ENCODE measurements around the gene RCAN2. TPM values are rescaled to one million over a fixed set of nuclear protein-coding genes. Genes with fewer than 3 reads are reported as not detected.

RCAN2 gene
- total and polyA plus RNA-seq, 7 donors, result 5.0 to 22.7 (median 9.1) TPM

DNA sequence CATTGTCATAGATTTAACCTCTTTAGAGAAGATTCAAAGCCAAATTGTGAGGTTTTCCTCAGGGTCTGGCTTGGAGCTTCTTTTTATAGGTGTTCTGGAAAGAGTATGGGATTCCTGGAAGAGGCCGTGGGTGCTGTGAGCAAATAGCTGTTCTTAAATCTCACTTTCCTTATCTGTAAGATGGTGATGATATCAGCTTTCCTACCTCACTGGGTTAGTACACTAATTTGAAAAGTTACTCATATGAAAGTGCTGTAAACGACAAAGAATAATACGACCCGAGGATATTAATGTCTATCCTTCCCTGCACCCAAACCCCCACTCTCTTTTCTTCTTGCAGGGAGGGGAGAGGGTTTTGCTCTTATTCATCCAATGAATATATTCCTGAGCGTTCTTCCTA, 203.6 kb downstream of the RCAN2 start:
- H3K27ac ChIP-seq, result no peak overlapping the region
- intact Hi-C loops (cut with DNase I), result no loop called here
- H3K9me3 ChIP-seq, result no peaks in the 10 kb centered on the region
- TF ChIP-seq POLR2A (IDR thresholded peaks at IDR 0.05), result no peak
- TF ChIP-seq, protein P1, sequence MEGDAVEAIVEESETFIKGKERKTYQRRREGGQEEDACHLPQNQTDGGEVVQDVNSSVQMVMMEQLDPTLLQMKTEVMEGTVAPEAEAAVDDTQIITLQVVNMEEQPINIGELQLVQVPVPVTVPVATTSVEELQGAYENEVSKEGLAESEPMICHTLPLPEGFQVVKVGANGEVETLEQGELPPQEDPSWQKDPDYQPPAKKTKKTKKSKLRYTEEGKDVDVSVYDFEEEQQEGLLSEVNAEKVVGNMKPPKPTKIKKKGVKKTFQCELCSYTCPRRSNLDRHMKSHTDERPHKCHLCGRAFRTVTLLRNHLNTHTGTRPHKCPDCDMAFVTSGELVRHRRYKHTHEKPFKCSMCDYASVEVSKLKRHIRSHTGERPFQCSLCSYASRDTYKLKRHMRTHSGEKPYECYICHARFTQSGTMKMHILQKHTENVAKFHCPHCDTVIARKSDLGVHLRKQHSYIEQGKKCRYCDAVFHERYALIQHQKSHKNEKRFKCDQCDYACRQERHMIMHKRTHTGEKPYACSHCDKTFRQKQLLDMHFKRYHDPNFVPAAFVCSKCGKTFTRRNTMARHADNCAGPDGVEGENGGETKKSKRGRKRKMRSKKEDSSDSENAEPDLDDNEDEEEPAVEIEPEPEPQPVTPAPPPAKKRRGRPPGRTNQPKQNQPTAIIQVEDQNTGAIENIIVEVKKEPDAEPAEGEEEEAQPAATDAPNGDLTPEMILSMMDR (IDR thresholded peaks at IDR 0.05), result no peak
- TF ChIP-seq POLR2AphosphoS5 (IDR thresholded peaks at IDR 0.05), result no peak
- TF ChIP-seq EP300 (IDR thresholded peaks at IDR 0.05), result no peak
- peaks cover 0 to 20% (median 15%) of the 10 kb centered on the region in 4 donors for H3K4me1 ChIP-seq
- no peaks in the 10 kb centered on the region for H3K27me3 ChIP-seq
- 88 to 92% methylated on average over 5 of the region's 5 CpGs for WGBS, 2 donors
- no peaks in the 10 kb centered on the region for H3K36me3 ChIP-seq
- no peak for DNase-seq
- H3K4me3 ChIP-seq, result no peak overlapping the region

DNA sequence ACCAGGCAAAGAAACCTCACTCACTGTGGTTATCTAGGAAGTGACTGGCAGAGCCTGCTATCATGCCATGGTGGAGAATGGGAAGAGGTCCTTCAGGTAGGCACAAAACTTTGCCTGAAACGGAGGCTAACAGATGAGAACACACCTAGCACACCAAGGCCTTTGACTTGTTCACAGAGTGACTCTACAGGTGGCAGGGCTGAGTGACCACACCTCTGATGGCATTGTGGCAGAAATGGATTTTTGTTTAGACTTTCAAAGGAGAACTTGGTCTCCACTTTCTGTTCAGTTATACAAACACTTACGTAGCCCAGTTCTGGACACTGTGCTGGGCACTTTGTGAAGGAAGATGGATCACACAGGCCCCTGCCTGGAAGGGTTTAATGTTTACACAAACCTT, 204.2 kb downstream of the RCAN2 start:
- H3K9me3 ChIP-seq, result no peaks in the 10 kb centered on the region
- no peak for DNase-seq
- H3K27ac ChIP-seq, result no peak overlapping the region
- TF ChIP-seq POLR2AphosphoS5 (IDR thresholded peaks at IDR 0.05) (no peak), EP300 (IDR thresholded peaks at IDR 0.05) (no peak)
- TF ChIP-seq, protein P1 (IDR thresholded peaks at IDR 0.05), result no peak
- intact Hi-C loops (cut with DNase I), result no loop called here
- H3K4me3 ChIP-seq, result no peak overlapping the region
- peaks cover 0 to 20% (median 15%) of the 10 kb centered on the region in 4 donors for H3K4me1 ChIP-seq
- 93 to 95% methylated on average over 2 of the region's 2 CpGs for WGBS, 2 donors
- H3K36me3 ChIP-seq, result no peaks in the 10 kb centered on the region
- no peaks in the 10 kb centered on the region for H3K27me3 ChIP-seq

DNA sequence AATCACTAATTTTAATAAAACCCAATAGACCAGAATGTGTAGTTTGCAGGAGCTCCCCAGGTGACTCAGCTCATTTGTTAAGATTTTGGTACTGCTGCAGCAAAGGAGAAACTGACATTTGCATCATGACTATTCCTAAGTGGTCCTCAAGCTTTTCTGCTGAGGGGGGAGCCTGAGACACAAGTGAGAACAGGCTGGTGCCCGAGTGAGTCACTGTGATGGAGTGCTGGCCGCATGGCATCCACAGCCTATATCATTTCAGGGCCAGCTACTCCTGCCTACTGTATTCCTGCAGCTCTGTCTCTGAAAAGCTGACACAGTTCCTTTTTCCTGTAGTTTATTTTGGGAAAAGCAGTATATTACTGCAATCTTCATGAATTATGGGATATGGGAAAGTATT, 206.8 kb downstream of the RCAN2 start:
- H3K4me1 ChIP-seq, result peaks cover 0 to 13% (median 3%) of the 10 kb centered on the region in 4 donors
- no peaks in the 10 kb centered on the region for H3K9me3 ChIP-seq
- no peaks in the 10 kb centered on the region for H3K36me3 ChIP-seq
- TF ChIP-seq POLR2A (IDR thresholded peaks at IDR 0.05) (no peak), EP300 (IDR thresholded peaks at IDR 0.05) (no peak), POLR2AphosphoS5 (IDR thresholded peaks at IDR 0.05) (no peak)
- TF ChIP-seq, protein P1 (IDR thresholded peaks at IDR 0.05), result no peak
- WGBS, 2 donors, result 95 to 96% methylated on average over 2 of the region's 2 CpGs
- intact Hi-C loops (cut with DNase I), result no loop called here
- no peak overlapping the region for H3K4me3 ChIP-seq
- no peak overlapping the region for H3K27ac ChIP-seq
- no peak for DNase-seq
- H3K27me3 ChIP-seq, result no peaks in the 10 kb centered on the region

DNA sequence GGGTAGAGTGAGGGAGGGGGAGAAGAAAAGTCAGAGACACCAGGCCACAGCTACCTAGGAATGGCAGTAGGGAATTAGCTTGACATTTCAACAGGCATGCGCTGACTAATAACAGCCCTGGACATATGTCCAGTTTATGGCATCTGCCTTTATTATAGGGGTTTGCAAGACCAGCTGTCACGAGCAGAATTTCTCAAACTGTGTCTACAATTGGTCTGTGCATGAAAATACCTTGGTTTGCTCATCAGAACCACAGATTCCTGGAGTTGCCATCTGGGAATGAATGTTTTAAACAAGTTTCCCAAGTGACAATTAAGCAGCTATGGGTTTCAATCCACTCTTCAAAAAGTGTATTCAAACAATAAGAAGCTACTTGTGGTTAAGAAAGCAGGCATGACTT, 210.1 kb downstream of the RCAN2 start:
- no peak for TF ChIP-seq EP300 (IDR thresholded peaks at IDR 0.05)
- TF ChIP-seq, protein P1 (IDR thresholded peaks at IDR 0.05), result no peak
- no peak for TF ChIP-seq POLR2AphosphoS5 (IDR thresholded peaks at IDR 0.05)
- no peak for TF ChIP-seq POLR2A (IDR thresholded peaks at IDR 0.05)
- H3K36me3 ChIP-seq, result no peaks in the 10 kb centered on the region
- H3K27ac ChIP-seq, result no peak overlapping the region
- no peak overlapping the region for H3K4me3 ChIP-seq
- whole genome bisulfite sequencing, 2 donors, result 83 to 90% methylated on average over 2 of the region's 2 CpGs
- no peak for DNase-seq
- H3K9me3 ChIP-seq, result no peaks in the 10 kb centered on the region
- intact Hi-C loops (cut with DNase I), result no loop called here
- H3K4me1 ChIP-seq, result no peaks in the 10 kb centered on the region
- no peaks in the 10 kb centered on the region for H3K27me3 ChIP-seq

DNA sequence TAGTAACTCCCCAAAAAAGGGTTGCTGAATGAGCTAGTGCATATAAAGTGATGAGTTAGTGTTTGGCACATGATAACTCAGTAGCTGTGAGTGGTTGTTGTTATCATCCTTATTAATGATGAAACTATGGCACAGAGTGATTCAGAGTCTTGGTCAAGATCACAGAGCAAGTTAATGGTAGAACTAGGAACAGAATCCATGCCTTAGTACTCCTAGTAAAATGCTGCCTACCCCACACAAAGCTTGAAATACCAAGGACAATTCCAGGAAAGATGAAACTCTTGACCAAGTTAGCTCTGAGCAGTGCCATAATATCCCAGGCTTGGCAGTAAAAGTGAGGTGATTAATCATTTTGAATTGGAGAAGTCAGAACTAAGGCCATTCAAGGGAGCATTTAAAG, 211.4 kb downstream of the RCAN2 start:
- H3K27ac ChIP-seq, result no peak overlapping the region
- no peak overlapping the region for H3K4me3 ChIP-seq
- H3K9me3 ChIP-seq, result no peaks in the 10 kb centered on the region
- no peak for DNase-seq
- no peaks in the 10 kb centered on the region for H3K36me3 ChIP-seq
- H3K4me1 ChIP-seq, result no peaks in the 10 kb centered on the region
- TF ChIP-seq, protein P1 (IDR thresholded peaks at IDR 0.05), result no peak
- TF ChIP-seq POLR2AphosphoS5 (IDR thresholded peaks at IDR 0.05), result no peak
- no peak for TF ChIP-seq POLR2A (IDR thresholded peaks at IDR 0.05)
- no peak for TF ChIP-seq EP300 (IDR thresholded peaks at IDR 0.05)
- intact Hi-C loops (cut with DNase I), result no loop called here
- H3K27me3 ChIP-seq, result no peaks in the 10 kb centered on the region
